Measurements from ENCODE around the gene PTPRT.

DNA sequence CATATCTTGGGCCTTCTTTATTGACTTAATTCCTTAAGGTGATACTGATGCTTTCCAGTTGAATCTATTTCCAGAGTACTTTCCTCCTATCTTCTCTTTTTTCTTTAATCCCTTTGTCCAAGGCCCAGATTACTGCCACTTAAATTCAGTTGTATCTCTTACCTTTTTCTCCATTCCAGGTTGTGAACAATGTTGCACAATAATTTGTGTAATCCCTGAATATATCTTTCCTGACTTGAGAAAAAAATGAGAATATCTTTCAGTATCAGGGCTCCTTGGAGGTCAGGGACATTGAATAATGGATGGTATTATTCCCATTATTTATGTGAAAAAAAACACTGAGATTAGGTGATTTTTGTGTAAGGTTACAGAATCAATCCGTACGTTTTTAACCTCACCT lies 683.3 kb downstream of the PTPRT start:
- TF ChIP-seq POLR2A (IDR thresholded peaks at IDR 0.05) = no peak
- TF ChIP-seq, protein P1, sequence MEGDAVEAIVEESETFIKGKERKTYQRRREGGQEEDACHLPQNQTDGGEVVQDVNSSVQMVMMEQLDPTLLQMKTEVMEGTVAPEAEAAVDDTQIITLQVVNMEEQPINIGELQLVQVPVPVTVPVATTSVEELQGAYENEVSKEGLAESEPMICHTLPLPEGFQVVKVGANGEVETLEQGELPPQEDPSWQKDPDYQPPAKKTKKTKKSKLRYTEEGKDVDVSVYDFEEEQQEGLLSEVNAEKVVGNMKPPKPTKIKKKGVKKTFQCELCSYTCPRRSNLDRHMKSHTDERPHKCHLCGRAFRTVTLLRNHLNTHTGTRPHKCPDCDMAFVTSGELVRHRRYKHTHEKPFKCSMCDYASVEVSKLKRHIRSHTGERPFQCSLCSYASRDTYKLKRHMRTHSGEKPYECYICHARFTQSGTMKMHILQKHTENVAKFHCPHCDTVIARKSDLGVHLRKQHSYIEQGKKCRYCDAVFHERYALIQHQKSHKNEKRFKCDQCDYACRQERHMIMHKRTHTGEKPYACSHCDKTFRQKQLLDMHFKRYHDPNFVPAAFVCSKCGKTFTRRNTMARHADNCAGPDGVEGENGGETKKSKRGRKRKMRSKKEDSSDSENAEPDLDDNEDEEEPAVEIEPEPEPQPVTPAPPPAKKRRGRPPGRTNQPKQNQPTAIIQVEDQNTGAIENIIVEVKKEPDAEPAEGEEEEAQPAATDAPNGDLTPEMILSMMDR (IDR thresholded peaks at IDR 0.05) = no peak

All from uterus (tissue), 2 donors.